Natural killer cell (primary cell): Measurements from ENCODE around the gene TOMM40. TPM values are rescaled to one million over a fixed set of nuclear protein-coding genes. Genes with fewer than 3 reads are reported as not detected.

ENCODE experiments used
- ATAC-seq, 3 donors: fragments of 150-1000 bp in 2 of 3; fragments of 200-7000 bp in 1 of 3; cut with Tn5 transposase; 1 replicate in 1 of 3; 2 replicates in 2 of 3; pipeline ENCODE4 v1.10.0; 2021; ENCODE audit warnings: mild to moderate bottlenecking in 2 of 3, moderate library complexity in 2 of 3
- DNase-seq, 2 donors: peaks; one replicate each; pipeline versions ENCODE4 v3.0.0 to v3.0.0-alpha.2; 2013 to 2021; ENCODE audit warnings: mixed read lengths in 1 of 2
- H3K27ac ChIP-seq: one replicate; pipeline ENCODE4 v1.5.1; 2013; ENCODE audit warnings: mild to moderate bottlenecking, low read length
- H3K27me3 ChIP-seq: one replicate; pipeline ENCODE4 v1.6.1; 2013; ENCODE audit warnings: low read length; ENCODE audit not compliant: control insufficient read depth, insufficient read depth
- H3K36me3 ChIP-seq: one replicate; pipeline ENCODE4 v1.6.1; 2013; ENCODE audit warnings: low read length; ENCODE audit not compliant: control insufficient read depth, insufficient read depth
- H3K4me1 ChIP-seq: one replicate; pipeline ENCODE4 v1.6.1; 2013; ENCODE audit warnings: low read length; ENCODE audit not compliant: control insufficient read depth, insufficient read depth
- H3K4me3 ChIP-seq: one replicate; pipeline ENCODE4 v1.5.1; 2013; ENCODE audit warnings: low read length
- H3K9me3 ChIP-seq: one replicate; pipeline ENCODE4 v1.6.1; 2013; ENCODE audit warnings: low read length; ENCODE audit not compliant: control insufficient read depth, insufficient read depth
- H3K27ac Mint-ChIP-seq, 2 donors: one replicate each; pipeline ENCODE4 v1.8.0; 2022; ENCODE audit warnings: mild to moderate bottlenecking in 2 of 2, mixed read lengths in 2 of 2, moderate library complexity in 1 of 2
- H3K27me3 Mint-ChIP-seq, 2 donors: one replicate each; pipeline ENCODE4 v1.8.0; 2022; ENCODE audit warnings: low read depth in 2 of 2, mixed read lengths in 2 of 2
- H3K36me3 Mint-ChIP-seq: one replicate; pipeline ENCODE4 v1.8.0; 2022; ENCODE audit warnings: mixed read lengths
- H3K4me1 Mint-ChIP-seq, 2 donors: one replicate each; pipeline ENCODE4 v1.8.0; 2022; ENCODE audit warnings: mixed read lengths in 2 of 2
- H3K4me3 Mint-ChIP-seq: one replicate; pipeline ENCODE4 v1.8.0; 2022; ENCODE audit warnings: mild to moderate bottlenecking, moderate library complexity, mixed read lengths
- H3K9me3 Mint-ChIP-seq, 2 donors: one replicate each; pipeline ENCODE4 v1.8.0; 2022; ENCODE audit warnings: mixed read lengths in 2 of 2
- whole genome bisulfite sequencing: methylation state at CpG from one replicate; pipeline ENCODE4 v1.1.7; 2013; ENCODE audit warnings: missing lambda C conversion rate; ENCODE audit not compliant: insufficient coverage; 5-methylcytosine and 5-hydroxymethylcytosine counted together
- intact Hi-C: fragments of 100-400 bp; cut with micrococcal nuclease; formaldehyde crosslinking; loops from one replicate; pipeline ENCODE4 v1.14.2; 2022
- total RNA-seq, 4 donors: library from RNA; stranded (reverse); fragments of 120-200 nt in 1 of 4; gene quantifications; one replicate each; pipeline versions ENCODE4 v1.2.3 to v1.2.4, GENCODE V29; 2013 to 2022
- TF ChIP-seq, protein P1 (sequence below): fragments of 200-600 bp; IDR thresholded peaks from one replicate; pipeline ENCODE4 v1.8.0; 2022; ENCODE audit warnings: antibody characterized with exemption

TOMM40 gene
- total RNA-seq, 3 donors from 2014 or later (not counting 1 experiment from before 2014, with no cell fraction given) = 22.4 to 29.1 (median 23.5) TPM

DNA sequence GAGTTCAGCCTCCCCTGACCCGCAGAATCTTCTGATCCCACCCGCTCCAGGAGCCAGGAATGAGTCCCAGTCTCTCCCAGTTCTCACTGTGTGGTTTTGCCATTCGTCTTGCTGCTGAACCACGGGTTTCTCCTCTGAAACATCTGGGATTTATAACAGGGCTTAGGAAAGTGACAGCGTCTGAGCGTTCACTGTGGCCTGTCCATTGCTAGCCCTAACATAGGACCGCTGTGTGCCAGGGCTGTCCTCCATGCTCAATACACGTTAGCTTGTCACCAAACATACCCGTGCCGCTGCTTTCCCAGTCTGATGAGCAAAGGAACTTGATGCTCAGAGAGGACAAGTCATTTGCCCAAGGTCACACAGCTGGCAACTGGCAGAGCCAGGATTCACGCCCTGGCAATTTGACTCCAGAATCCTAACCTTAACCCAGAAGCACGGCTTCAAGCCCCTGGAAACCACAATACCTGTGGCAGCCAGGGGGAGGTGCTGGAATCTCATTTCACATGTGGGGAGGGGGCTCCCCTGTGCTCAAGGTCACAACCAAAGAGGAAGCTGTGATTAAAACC is 13.5 kb downstream of the TOMM40 start:
- H3K9me3 ChIP-seq = no peaks in the 10 kb centered on the region
- Mint-ChIP-seq H3K4me3 (no peak overlapping the region), H3K27me3 (peaks cover 18 to 22% of the 10 kb centered on the region in 2 donors), H3K9me3 (no peaks in the 10 kb centered on the region), H3K27ac (no peak overlapping the region), H3K36me3 (no peaks in the 10 kb centered on the region), H3K4me1 (peaks cover 6 to 8% of the 10 kb centered on the region in 2 donors)
- no peak for DNase-seq
- WGBS = 84% methylated on average over 12 of the region's 12 CpGs
- H3K27ac ChIP-seq = no peak overlapping the region
- intact Hi-C loops = loop anchor here (5.0 kb wide), 2 partner anchors 343 to 433 kb away; partner anchors contain the start of gene EXOC3L2
- TF ChIP-seq, protein P1, sequence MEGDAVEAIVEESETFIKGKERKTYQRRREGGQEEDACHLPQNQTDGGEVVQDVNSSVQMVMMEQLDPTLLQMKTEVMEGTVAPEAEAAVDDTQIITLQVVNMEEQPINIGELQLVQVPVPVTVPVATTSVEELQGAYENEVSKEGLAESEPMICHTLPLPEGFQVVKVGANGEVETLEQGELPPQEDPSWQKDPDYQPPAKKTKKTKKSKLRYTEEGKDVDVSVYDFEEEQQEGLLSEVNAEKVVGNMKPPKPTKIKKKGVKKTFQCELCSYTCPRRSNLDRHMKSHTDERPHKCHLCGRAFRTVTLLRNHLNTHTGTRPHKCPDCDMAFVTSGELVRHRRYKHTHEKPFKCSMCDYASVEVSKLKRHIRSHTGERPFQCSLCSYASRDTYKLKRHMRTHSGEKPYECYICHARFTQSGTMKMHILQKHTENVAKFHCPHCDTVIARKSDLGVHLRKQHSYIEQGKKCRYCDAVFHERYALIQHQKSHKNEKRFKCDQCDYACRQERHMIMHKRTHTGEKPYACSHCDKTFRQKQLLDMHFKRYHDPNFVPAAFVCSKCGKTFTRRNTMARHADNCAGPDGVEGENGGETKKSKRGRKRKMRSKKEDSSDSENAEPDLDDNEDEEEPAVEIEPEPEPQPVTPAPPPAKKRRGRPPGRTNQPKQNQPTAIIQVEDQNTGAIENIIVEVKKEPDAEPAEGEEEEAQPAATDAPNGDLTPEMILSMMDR = no peak
- H3K4me1 ChIP-seq = peaks cover 4% of the 10 kb centered on the region
- H3K36me3 ChIP-seq = peaks cover 24% of the 10 kb centered on the region
- H3K4me3 ChIP-seq = no peak overlapping the region
- ATAC-seq = no peak
- H3K27me3 ChIP-seq = peaks cover 12% of the 10 kb centered on the region

DNA sequence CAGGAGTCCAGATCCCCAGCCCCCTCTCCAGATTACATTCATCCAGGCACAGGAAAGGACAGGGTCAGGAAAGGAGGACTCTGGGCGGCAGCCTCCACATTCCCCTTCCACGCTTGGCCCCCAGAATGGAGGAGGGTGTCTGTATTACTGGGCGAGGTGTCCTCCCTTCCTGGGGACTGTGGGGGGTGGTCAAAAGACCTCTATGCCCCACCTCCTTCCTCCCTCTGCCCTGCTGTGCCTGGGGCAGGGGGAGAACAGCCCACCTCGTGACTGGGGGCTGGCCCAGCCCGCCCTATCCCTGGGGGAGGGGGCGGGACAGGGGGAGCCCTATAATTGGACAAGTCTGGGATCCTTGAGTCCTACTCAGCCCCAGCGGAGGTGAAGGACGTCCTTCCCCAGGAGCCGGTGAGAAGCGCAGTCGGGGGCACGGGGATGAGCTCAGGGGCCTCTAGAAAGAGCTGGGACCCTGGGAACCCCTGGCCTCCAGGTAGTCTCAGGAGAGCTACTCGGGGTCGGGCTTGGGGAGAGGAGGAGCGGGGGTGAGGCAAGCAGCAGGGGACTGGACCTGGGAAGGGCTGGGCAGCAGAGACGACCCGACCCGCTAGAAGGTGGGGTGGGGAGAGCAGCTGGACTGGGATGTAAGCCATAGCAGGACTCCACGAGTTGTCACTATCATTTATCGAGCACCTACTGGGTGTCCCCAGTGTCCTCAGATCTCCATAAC is 14.5 kb downstream of the TOMM40 start, which contains the start of gene APOE:
Gene APOE, plus strand, starts transcription at position 360 of the 724 bp plus-strand sequence. CDS start 829 bp downstream, outside the sequence.
- DNase-seq = no peak
- Histone ChIP-seq H3K4me1 (peaks cover 4% of the 10 kb centered on the region), H3K27me3 (peaks cover 12% of the 10 kb centered on the region), H3K36me3 (peaks cover 16% of the 10 kb centered on the region), H3K4me3 (no peak within 1 kb of the TSS), H3K27ac (no peak within 1 kb of the TSS), H3K9me3 (no peaks in the 10 kb centered on the region)
- H3K4me1 Mint-ChIP-seq = peaks cover 6 to 8% of the 10 kb centered on the region in 2 donors
- ATAC-seq = no peak
- H3K27ac Mint-ChIP-seq = no peak within 1 kb of the TSS
- TF ChIP-seq, protein P1 = no peak
- intact Hi-C loops = no loop called here
- no peaks in the 10 kb centered on the region for H3K9me3 Mint-ChIP-seq
- peaks cover 20 to 22% of the 10 kb centered on the region in 2 donors for H3K27me3 Mint-ChIP-seq
- 3% methylated on average over 17 of the region's 20 CpGs for WGBS
- H3K4me3 Mint-ChIP-seq = no peak within 1 kb of the TSS
- H3K36me3 Mint-ChIP-seq = no peaks in the 10 kb centered on the region

DNA sequence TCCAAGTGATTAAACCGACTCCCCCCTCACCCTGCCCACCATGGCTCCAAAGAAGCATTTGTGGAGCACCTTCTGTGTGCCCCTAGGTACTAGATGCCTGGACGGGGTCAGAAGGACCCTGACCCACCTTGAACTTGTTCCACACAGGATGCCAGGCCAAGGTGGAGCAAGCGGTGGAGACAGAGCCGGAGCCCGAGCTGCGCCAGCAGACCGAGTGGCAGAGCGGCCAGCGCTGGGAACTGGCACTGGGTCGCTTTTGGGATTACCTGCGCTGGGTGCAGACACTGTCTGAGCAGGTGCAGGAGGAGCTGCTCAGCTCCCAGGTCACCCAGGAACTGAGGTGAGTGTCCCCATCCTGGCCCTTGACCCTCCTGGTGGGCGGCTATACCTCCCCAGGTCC is 16.6 kb downstream of the TOMM40 start:
- Mint-ChIP-seq H3K36me3 (no peaks in the 10 kb centered on the region), H3K4me1 (peaks cover 6 to 8% of the 10 kb centered on the region in 2 donors), H3K4me3 (no peak overlapping the region), H3K27ac (no peak overlapping the region), H3K9me3 (no peaks in the 10 kb centered on the region), H3K27me3 (peaks cover 28 to 31% of the 10 kb centered on the region in 2 donors)
- Histone ChIP-seq H3K9me3 (no peaks in the 10 kb centered on the region), H3K27me3 (peaks cover 15% of the 10 kb centered on the region), H3K36me3 (peaks cover 4% of the 10 kb centered on the region), H3K27ac (no peak overlapping the region), H3K4me1 (peaks cover 4% of the 10 kb centered on the region), H3K4me3 (no peak overlapping the region)
- TF ChIP-seq, protein P1 = no peak
- intact Hi-C loops = no loop called here
- no peak for ATAC-seq
- 92% methylated on average over 12 of the region's 12 CpGs for WGBS
- DNase-seq = no peak
